GM12864 (cell line): ENCODE results near the gene KRTAP5-8.
"Not testable (repeated sequence)": the region's sequence is repeated elsewhere in the genome, so short reads cannot be mapped to it uniquely, and the experiment has no call there.

Experiments
- DNase-seq: peaks from one replicate; pipeline ENCODE4 v3.0.0-alpha.2; 2011; ENCODE audit warnings: low read depth
- H3K4me3 ChIP-seq: 2 replicates; pipeline ENCODE4 v1.5.1; 2011; ENCODE audit warnings: mild to moderate bottlenecking, low read depth, low read length, control low read depth
- CTCF ChIP-seq: IDR thresholded peaks from 2 replicates; pipeline ENCODE4 v1.5.1; 2011; ENCODE audit warnings: low read depth, mild to moderate bottlenecking, moderate library complexity, low read length, control low read depth, inconsistent platforms; ENCODE audit errors: missing control alignments

KRTAP5-8 gene

DNA sequence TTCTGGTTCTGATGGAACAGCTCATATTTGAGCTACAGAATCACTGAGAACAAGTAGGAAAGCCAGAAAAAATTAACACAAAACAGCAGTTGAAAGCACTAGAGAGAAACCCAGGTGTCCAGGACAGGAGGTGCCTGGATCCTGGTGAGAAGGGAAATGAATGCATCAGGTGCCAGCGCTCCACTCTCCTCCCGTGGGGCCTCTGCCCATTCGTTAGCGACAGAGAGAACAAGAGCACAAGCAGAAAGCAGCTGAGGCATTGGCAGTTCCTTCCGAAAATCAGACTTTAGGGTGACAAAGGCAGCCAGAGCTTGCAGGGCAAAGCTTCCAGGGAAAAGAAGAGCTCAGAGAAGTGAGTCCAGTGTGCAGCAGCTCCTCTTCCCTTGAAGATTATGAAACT is 30.7 kb upstream of the KRTAP5-8 start:
- DNase-seq = no peak
- TF ChIP-seq CTCF = no peak
- H3K4me3 ChIP-seq = no peak overlapping the region

DNA sequence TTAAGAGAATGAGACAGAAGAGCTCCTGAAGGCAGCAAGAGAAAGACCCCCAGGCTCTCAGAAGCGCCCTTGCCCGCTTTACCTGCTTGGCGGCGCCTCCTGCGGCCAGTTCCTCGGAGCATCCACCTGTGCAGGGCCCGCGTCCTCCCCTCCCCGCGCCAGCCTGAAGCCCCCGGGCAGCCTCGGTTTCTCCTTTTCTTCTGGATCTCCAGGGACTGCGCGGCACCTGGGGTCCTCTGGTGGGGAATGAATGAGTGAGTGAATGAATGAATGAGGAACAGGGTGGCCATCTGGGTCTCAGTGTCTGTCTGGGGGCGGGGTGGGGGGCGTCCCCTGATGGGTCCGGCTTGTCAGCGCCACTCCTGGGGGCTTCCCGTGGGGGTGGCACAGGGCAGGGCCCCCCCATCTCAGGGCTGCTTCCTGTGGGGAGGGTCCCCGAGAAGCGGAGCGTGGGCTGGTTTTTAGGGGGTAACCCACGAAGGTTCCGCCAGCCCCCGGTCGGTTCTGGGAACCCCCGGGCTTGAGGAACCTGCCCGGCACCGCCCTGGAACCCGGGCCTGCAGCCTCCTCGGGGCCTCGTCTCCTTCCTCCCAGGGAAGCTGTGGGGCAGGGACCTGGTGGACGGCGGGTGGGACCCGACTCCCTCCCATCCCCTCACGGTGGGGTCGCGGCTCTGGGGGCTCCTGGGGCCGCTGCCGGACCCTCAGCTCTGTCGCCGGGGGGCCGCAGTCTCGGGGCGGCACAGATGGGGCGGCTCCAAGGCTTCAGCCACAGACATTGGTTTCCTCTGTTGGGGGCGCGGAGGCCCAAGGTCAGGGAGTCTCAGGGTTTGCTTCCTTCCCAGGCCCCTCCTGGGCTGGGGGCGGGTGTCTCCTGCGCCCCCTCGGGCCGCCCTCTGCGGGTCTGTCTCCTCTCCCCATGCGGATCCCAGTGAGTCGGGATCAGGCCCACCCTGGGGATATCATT is 19.0 kb upstream of the KRTAP5-8 start:
- no peak overlapping the region for H3K4me3 ChIP-seq
- TF ChIP-seq CTCF = no peak
- DNase-seq = no peak

GRCh38 chr11:71519546-71519945 is 18.3 kb upstream of the KRTAP5-8 start:
- no peak for DNase-seq
- no peak for TF ChIP-seq CTCF

DNA sequence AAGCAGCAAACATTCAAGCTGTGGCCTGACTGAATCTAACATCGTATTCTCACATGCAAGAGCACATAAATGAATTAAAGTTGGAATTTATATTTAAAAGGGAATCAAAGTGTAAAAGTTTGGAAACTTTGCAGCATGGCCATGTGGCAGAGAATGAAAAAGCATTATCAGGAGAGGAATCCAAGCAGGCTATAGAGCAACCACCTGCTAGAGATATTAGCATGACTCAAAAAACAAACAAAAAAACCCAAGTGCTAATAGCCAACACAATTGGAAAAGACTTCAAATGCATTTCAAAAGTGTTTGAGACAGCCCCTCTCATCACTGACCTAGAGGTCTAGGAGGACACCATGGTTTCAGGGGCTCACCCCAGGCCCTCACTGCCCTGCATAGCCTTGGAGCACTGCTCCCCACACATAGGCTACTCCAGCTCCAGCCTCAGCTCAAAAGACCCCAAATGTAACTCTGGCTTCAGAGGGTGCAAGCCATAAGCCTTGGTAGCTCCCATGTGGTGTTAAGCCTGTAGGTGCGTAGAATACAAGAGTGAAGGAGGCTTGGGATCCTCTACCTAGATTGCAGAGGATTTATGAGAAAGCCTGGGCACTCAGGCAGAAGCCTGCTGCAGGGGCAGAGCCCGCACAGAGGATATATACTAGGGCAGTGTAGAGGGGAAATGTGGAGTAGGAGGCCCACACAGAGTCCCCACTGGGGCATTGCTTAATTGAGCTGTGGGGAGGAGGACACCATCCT is 12.5 kb upstream of the KRTAP5-8 start:
- TF ChIP-seq CTCF = no peak
- DNase-seq = no peak
- H3K4me3 ChIP-seq = no peak overlapping the region

More at GRCh38 chr11:71519546-71519945, 18.3 kb upstream of the KRTAP5-8 start:
- H3K4me3 ChIP-seq = no peak overlapping the region

GRCh38 chr11:71525938-71526495 is 11.8 kb upstream of the KRTAP5-8 start:
- DNase-seq = no peak
- TF ChIP-seq CTCF = no peak
- no peak overlapping the region for H3K4me3 ChIP-seq

DNA sequence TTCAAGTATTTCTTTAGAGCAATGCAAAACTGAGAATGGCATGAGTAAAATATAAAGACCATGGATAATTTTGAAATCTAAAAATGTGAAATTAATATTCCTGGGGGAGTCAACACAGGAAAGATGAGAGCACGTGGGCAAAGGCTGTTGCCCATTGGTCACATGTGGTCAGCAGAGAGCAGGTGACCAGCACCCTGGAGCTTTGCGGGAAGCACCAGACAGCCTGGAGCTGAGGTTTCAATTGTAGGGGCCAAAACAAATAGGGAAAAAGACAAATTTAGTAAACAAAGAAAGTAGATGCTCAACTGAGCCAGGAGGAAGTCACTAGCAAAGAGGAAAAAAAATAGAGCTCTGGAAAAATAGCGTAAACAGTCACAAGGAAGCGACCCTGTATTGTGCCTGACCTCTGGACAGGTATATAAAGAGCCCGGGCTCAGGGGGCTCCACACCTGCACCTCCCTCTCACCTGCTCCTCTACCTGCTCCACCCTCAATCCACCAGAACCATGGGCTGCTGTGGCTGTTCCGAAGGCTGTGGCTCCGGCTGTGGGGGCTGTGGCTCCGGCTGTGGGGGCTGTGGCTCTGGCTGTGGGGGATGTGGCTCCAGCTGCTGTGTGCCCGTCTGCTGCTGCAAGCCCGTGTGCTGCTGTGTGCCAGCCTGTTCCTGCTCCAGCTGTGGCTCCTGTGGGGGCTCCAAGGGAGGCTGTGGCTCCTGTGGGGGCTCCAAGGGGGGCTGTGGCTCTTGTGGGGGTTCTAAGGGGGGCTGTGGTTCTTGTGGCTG is 10.8 kb upstream of the KRTAP5-8 start, which contains the start of gene KRTAP5-7:
KRTAP5-7 (plus strand) TSS at position 472 of the 780 bp plus-strand sequence; CDS start at position 506, 34 bp downstream.
- H3K4me3 ChIP-seq, DNase-seq: not testable (repeated sequence)
